Transverse colon (tissue), 4 donors: ENCODE results near the gene SPAG6. TPM values are rescaled to one million over a fixed set of nuclear protein-coding genes. Genes with fewer than 3 reads are reported as not detected.

Experiments
- DNase-seq: peaks from one replicate; pipeline ENCODE4 v3.0.0-alpha.2; 2019
- H3K27ac ChIP-seq, 4 donors: fragments of 200-600 bp; sonication (generic); 2 replicates each; pipeline ENCODE4 v1.5.1; 2016 to 2018; ENCODE audit warnings: inconsistent platforms in 4 of 4
- H3K27me3 ChIP-seq: fragments of 200-600 bp; sonication (generic); 2 replicates; pipeline ENCODE4 v1.5.1; 2017; ENCODE audit warnings: inconsistent platforms
- H3K36me3 ChIP-seq, 4 donors: fragments of 200-600 bp; sonication (generic); 2 replicates each; pipeline ENCODE4 v1.5.1; 2017 to 2019; ENCODE audit warnings: inconsistent platforms in 4 of 4
- H3K4me1 ChIP-seq, 4 donors: fragments of 200-600 bp; sonication (generic); 2 replicates each; pipeline ENCODE4 v1.5.1; 2017 to 2020; ENCODE audit warnings: inconsistent platforms in 4 of 4
- H3K4me3 ChIP-seq, 4 donors: fragments of 200-600 bp; sonication (generic); 1 replicate in 1 of 4; 2 replicates in 3 of 4; pipeline versions ENCODE4 v1.5.1 to v1.6.1; 2017 to 2019; ENCODE audit warnings: inconsistent platforms in 4 of 4
- H3K9me3 ChIP-seq, 2 donors: fragments of 200-600 bp; sonication (generic); 2 replicates each; pipeline ENCODE4 v1.5.1; 2017 to 2019; ENCODE audit warnings: inconsistent platforms in 2 of 2
- CTCF ChIP-seq, 5 experiments: fragments of 200-600 bp in 3 of 5; fragments of 450-650 bp in 2 of 5; sonication (generic) in 3 of 5; IDR thresholded peaks; 1 replicate in 2 of 5; 2 replicates in 3 of 5; pipeline ENCODE4 v1.5.1; 2016 to 2017; ENCODE audit warnings: antibody characterized with exemption in 5 of 5, inconsistent platforms in 3 of 5, mild to moderate bottlenecking in 2 of 5, moderate library complexity in 1 of 5
- EP300 ChIP-seq: sonication (generic); formaldehyde crosslinking; IDR thresholded peaks from one replicate; pipeline ENCODE4 v1.6.1; 2017; ENCODE audit warnings: antibody characterized with exemption, low read depth
- POLR2A ChIP-seq: fragments of 450-650 bp; IDR thresholded peaks from one replicate; pipeline ENCODE4 v1.6.1; 2016; ENCODE audit warnings: antibody characterized with exemption, mild to moderate bottlenecking, moderate library complexity
- POLR2AphosphoS5 ChIP-seq, 3 donors: sonication (generic); formaldehyde crosslinking; IDR thresholded peaks; one replicate each; pipeline ENCODE4 v1.6.1; 2016; ENCODE audit warnings: antibody characterized with exemption in 3 of 3
- WGBS, 2 donors: methylation state at CpG; one replicate each; pipeline ENCODE4 v1.1.5; 2018; ENCODE audit warnings: low coverage in 1 of 2; 5-methylcytosine and 5-hydroxymethylcytosine counted together
- in situ Hi-C, 4 donors: fragments of 200-750 bp; cut with MboI; loops; one replicate each; pipeline versions ENCODE4 v1.15.0 to v1.15.1; 2017; ENCODE audit warnings: low sequenced_read_pairs in 3 of 4, low pct_ligation_motif_present in 1 of 4, low pct_unique_long_range_greater_than_20kb in 1 of 4
- intact Hi-C: fragments of 100-400 bp; cut with DNase I; formaldehyde crosslinking; loops from one replicate; pipeline ENCODE4 v1.15.1; 2023; ENCODE audit warnings: low total_unique reads
- total RNA-seq, 4 donors: library from RNA; depleted of rRNA; stranded (reverse); fragments of >200 nt; gene quantifications; one replicate each; pipeline ENCODE4 v1.1.0, GENCODE V29; 2016

The SPAG6 gene
- total RNA-seq, 4 donors from 2014 or later: not detected

- 60 to 61% methylated on average over 2 of the region's 2 CpGs for WGBS, 2 donors
- in situ Hi-C loops: loop anchor here in 2 of 4 donors (10.0 to 25.0 kb wide), 4 partner anchors 70 to 803 kb away; partner anchors contain the start of gene DNAJC1 (in 2 of the 2)
- no peak for DNase-seq
- Histone ChIP-seq H3K27me3 (peaks cover 3% of the 10 kb centered on the region), H3K9me3 (no peaks in the 10 kb centered on the region), H3K4me3 (no peak overlapping the region), H3K27ac (no peak overlapping the region), H3K4me1 (peaks cover 3 to 32% (median 13%) of the 10 kb centered on the region in 4 donors), H3K36me3 (no peaks in the 10 kb centered on the region)
- intact Hi-C loops: loop anchor here (2.0 kb wide), 1 partner anchor 82 kb away; no protein-coding TSS in a partner anchor
- TF ChIP-seq EP300 (no peak), POLR2AphosphoS5 (IDR thresholded peaks at IDR 0.05) (no peak), POLR2A (no peak), CTCF (IDR thresholded peaks at IDR 0.05) (no peak)
Measured at GRCh38 chr10:22314852-22315251, 30.4 kb upstream of the SPAG6 start.

GRCh38 chr10:22315455-22316285 lies 29.6 kb upstream of the SPAG6 start:
- 1 to 13% methylated on average over 7 to 38 of the region's 53 CpGs for WGBS, 2 donors

GRCh38 chr10:22316286-22317075 lies 28.8 kb upstream of the SPAG6 start, which contains the start of gene COMMD3:
Gene COMMD3 (plus strand): TSS chr10:22316388. CDS start chr10:22316418, 30 bp downstream.
- TF ChIP-seq POLR2AphosphoS5 (IDR thresholded peaks at IDR 0.05): peak; percentile 90 to 92 (median 92)
- TF ChIP-seq EP300: no peak
- TF ChIP-seq CTCF (IDR thresholded peaks at IDR 0.05): no peak
- TF ChIP-seq POLR2A: peak; percentile 79
- H3K27me3 ChIP-seq: no peaks in the 10 kb centered on the region
- 1% methylated on average over 32 of the region's 63 CpGs; no CpG with 5 or more reads in 1 of the 2 donors for WGBS, 2 donors
- DNase-seq: peak; percentile 88
- intact Hi-C loops: no loop called here
- peak within 1 kb of the TSS; percentile 96 to 99 (median 97) for H3K27ac ChIP-seq
- in situ Hi-C loops: loop anchor here in 2 of 4 donors (10.0 to 25.0 kb wide), 4 partner anchors 72 to 804 kb away; partner anchors contain the start of gene DNAJC1 (in 2 of the 2)
- H3K4me3 ChIP-seq: peak within 1 kb of the TSS; percentile 83 to 98 (median 91)
- no peaks in the 10 kb centered on the region for H3K36me3 ChIP-seq
- H3K9me3 ChIP-seq: no peaks in the 10 kb centered on the region
- peaks cover 3 to 35% (median 14%) of the 10 kb centered on the region in 4 donors for H3K4me1 ChIP-seq

More at GRCh38 chr10:22315455-22316285, 29.6 kb upstream of the SPAG6 start:
- Histone ChIP-seq H3K4me1 (peaks cover 3 to 35% (median 14%) of the 10 kb centered on the region in 4 donors), H3K27ac (peak overlapping the region; percentile 96 to 99 (median 97)), H3K9me3 (no peaks in the 10 kb centered on the region), H3K4me3 (peak overlapping the region; percentile 83 to 98 (median 91)), H3K36me3 (no peaks in the 10 kb centered on the region), H3K27me3 (no peaks in the 10 kb centered on the region)
- in situ Hi-C loops: loop anchor here in 2 of 4 donors (10.0 to 25.0 kb wide), 4 partner anchors 71 to 803 kb away; partner anchors contain the start of gene DNAJC1 (in 2 of the 2)
- TF ChIP-seq POLR2AphosphoS5 (IDR thresholded peaks at IDR 0.05) (no peak), CTCF (IDR thresholded peaks at IDR 0.05) (no peak), EP300 (no peak), POLR2A (no peak)
- DNase-seq: no peak
- intact Hi-C loops: loop anchor here (2.0 kb wide), 1 partner anchor 83 kb away; no protein-coding TSS in a partner anchor
